ENCODE data around the gene ASS1. TPM values are rescaled to one million over a fixed set of nuclear protein-coding genes. Genes with fewer than 3 reads are reported as not detected.

ASS1 gene
- total RNA-seq, 2 experiments from 2014 or later: 2.6 to 4.1 TPM

DNA sequence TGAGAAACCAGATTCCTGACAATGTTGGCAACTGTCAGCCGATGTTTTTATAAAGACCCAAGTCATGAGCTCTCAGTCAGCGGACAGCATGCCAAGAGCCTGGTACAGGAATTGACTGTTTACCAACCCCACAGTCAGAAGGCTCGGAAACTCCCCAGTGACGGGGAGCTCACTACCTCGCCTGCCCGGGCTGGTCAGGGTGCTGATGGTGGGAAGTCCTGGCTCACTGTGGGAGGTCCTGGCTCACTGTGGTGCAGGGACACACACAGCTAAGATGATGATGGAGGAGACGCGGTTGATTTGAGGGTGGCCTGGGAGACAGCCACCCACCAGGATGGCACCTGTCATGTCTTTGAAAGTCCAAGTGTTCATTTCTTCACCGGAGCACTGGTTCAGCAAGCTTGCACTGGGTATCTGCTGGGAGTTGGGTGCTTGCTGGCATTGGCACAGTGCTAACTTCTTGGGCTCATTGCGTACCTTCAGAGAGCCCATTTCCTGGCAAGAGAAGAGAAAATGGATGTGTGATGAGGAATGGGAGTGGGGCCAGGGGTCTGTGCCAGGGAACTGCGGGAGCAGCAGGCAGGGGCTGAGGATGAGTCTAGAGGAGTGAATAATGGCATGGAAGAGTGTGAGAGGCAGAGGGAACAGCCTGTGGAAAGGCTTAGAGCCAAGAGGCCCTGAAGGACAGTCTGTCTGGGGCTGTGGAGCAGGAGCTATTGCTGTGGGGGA, 15.3 kb downstream of the ASS1 start:
- DNase-seq: no peak
- no peak overlapping the region for H3K27ac Mint-ChIP-seq
- no peak overlapping the region for H3K4me3 Mint-ChIP-seq
- ATAC-seq (ENCODE audit: low read depth): no peak
- no peaks in the 10 kb centered on the region for H3K9me3 Mint-ChIP-seq
- peaks cover 6% of the 10 kb centered on the region for H3K27me3 Mint-ChIP-seq
- POLR2A ChIA-PET: no interaction called here
- no peaks in the 10 kb centered on the region for H3K4me1 Mint-ChIP-seq
- H3K36me3 Mint-ChIP-seq: no peaks in the 10 kb centered on the region

- POLR2A ChIA-PET: interaction anchor here (0.6 kb wide), 1 partner anchor 482 kb away, joined by 3 read pairs; no protein-coding TSS in a partner anchor
- H3K27me3 Mint-ChIP-seq: peaks cover 4% of the 10 kb centered on the region
- H3K36me3 Mint-ChIP-seq: no peaks in the 10 kb centered on the region
- H3K4me3 Mint-ChIP-seq: no peak overlapping the region
- DNase-seq (peak; percentile 82), ATAC-seq (ENCODE audit: low read depth) (peak; percentile 63)
- no peak overlapping the region for H3K27ac Mint-ChIP-seq
- no peaks in the 10 kb centered on the region for H3K4me1 Mint-ChIP-seq
- no peaks in the 10 kb centered on the region for H3K9me3 Mint-ChIP-seq
These were observed 16.5 kb downstream of the ASS1 start for GRCh38 chr9:130461218-130461630.

GRCh38 chr9:130461731-130462130, 17.0 kb downstream of the ASS1 start:
- no peaks in the 10 kb centered on the region for H3K9me3 Mint-ChIP-seq
- POLR2A ChIA-PET: no interaction called here
- no peaks in the 10 kb centered on the region for H3K36me3 Mint-ChIP-seq
- H3K27me3 Mint-ChIP-seq: peaks cover 8% of the 10 kb centered on the region
- no peak for DNase-seq
- ATAC-seq (ENCODE audit: low read depth): no peak
- H3K4me3 Mint-ChIP-seq: no peak overlapping the region
- no peak overlapping the region for H3K27ac Mint-ChIP-seq
- no peaks in the 10 kb centered on the region for H3K4me1 Mint-ChIP-seq

DNA sequence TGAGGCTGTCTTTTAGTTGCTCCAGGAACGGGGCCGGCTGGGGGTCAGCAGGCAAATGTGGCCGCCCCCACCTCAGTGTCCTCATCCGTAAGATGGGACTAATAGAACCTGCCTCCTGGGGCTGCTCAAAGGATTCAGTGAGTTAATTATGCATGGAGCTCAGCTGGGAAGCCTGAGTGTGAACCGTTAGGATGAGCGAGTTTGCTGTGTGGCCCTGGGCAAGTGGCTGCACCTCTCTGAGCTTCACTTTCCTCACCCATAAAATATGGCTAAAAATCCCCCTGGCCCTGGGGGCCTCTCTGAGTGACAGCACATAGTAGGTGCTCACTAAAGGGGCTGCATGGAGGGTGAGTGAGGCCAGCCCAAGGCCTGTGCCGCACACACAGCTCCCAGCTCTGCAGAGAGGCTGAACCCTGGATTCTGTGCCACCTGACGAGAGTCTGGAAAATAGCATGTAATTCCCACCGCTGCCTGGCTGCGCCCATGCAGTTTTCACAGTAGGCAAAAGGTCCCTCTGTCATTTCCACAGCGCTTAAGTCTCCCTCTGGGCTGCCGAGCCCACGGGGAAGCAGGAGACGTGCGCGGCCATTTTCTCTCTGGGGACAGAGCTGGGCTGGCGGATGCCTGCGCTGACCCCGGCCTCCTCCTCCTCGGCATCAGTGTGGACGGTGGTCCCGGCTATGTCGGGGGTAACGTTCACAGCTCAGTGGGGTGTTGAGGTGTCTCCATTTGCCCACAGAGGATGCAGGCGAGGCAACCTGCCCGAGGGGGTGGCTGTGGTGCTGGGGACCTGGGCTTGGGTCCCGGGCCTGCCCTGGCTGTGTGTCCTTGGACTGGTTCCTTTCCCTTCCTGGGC, 18.2 kb downstream of the ASS1 start:
- no peaks in the 10 kb centered on the region for H3K36me3 Mint-ChIP-seq
- H3K4me1 Mint-ChIP-seq: no peaks in the 10 kb centered on the region
- H3K9me3 Mint-ChIP-seq: no peaks in the 10 kb centered on the region
- H3K27me3 Mint-ChIP-seq: peaks cover 18% of the 10 kb centered on the region
- no peak overlapping the region for H3K4me3 Mint-ChIP-seq
- POLR2A ChIA-PET: interaction anchor here (1.0 to 1.1 kb wide), 2 partner anchors 219 to 222 kb away, joined by 3 read pairs; no protein-coding TSS in a partner anchor
- no peak overlapping the region for H3K27ac Mint-ChIP-seq
- ATAC-seq (ENCODE audit: low read depth) (no peak), DNase-seq (no peak)

DNA sequence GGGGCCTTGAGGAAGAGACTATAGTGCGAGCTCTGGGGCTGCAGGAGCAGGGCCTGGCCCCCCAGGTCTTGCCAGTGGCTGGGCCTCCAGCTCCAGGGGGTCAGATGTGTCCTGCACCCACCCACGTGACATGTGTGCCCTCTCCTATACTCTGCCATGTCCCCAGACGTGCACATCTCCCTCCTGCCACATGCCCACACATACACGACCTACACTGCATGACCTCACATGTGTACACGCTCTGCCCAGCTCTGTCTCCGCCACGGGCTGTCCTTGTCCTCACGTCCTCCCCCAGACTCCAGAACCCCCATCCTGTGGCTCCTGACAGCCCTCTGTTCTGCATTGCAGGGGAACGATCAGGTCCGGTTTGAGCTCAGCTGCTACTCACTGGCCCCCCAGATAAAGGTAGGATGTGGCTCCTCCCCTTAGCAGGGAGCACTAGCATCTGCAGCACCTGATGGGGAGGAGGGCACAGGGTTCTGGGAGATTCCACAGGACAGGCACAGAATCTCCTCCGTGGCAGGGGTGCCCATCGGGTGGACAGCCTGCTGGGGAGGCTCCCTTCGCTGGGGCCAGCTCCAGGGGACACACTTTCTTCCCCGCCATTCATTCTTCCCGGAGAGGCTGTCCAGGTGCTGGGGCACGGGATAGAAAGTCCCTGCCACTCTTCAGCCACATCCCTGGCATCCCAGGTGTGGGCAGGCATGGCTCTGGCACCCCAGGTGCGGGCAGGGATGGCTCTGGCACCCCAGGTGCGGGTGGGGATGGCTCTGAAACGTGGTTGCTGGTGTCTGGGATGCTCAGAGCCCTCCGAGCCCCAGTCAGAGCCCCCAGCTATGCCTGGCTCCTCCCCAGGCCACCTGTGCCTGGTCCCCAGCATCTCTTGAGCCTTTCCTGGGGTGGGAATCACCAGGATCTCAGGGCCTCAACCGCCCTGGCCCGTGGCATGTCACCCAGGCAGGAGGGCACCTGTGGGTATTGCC, 19.3 kb downstream of the ASS1 start:
- Mint-ChIP-seq H3K4me3 (no peak overlapping the region), H3K27me3 (peaks cover 28% of the 10 kb centered on the region), H3K36me3 (no peaks in the 10 kb centered on the region), H3K9me3 (no peaks in the 10 kb centered on the region), H3K4me1 (no peaks in the 10 kb centered on the region), H3K27ac (no peak overlapping the region)
- ATAC-seq (ENCODE audit: low read depth) (no peak), DNase-seq (no peak)
- POLR2A ChIA-PET: no interaction called here

DNA sequence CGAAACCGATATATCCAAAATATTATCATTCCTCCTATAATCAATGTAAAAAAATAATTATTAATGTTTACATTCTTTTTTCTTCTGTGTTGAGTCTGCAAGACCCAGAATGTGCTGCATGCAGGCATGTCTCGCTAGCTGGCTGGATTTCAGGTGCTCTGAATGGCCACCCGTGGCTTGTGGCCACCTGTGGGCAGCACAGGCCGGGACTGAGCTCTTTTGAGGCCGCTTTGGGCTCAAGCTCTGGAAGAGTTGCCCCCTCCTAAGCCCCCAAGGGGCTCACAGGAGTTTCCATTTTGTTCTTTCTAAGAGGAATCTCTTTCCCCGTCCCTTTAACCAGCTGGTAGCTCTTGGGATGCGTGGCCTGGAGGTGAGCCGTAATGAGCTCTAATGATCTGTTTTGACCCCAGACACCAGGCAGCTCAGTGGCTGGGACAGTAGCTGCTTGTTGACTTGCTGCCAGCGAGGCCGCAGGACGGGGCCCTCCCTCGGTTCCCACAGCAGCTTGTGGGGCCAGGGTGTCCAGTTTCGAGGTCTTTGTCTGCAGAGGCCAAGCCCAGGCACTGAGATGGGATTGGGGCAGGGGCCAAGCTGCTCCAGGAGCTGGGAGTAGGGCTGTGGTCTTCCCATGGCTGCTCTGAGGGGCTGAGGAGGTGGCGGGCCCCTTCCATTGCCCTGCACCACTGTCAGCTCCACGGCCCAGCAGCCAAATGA, 20.8 kb downstream of the ASS1 start:
- DNase-seq (no peak), ATAC-seq (ENCODE audit: low read depth) (no peak)
- Mint-ChIP-seq H3K27me3 (peaks cover 28% of the 10 kb centered on the region), H3K9me3 (no peaks in the 10 kb centered on the region), H3K4me3 (no peak overlapping the region), H3K36me3 (no peaks in the 10 kb centered on the region), H3K27ac (no peak overlapping the region), H3K4me1 (no peaks in the 10 kb centered on the region)
- POLR2A ChIA-PET: no interaction called here

- no peak overlapping the region for H3K27ac Mint-ChIP-seq
- H3K36me3 Mint-ChIP-seq: no peaks in the 10 kb centered on the region
These were observed 21.9 kb downstream of the ASS1 start for GRCh38 chr9:130466537-130467217.

DNA sequence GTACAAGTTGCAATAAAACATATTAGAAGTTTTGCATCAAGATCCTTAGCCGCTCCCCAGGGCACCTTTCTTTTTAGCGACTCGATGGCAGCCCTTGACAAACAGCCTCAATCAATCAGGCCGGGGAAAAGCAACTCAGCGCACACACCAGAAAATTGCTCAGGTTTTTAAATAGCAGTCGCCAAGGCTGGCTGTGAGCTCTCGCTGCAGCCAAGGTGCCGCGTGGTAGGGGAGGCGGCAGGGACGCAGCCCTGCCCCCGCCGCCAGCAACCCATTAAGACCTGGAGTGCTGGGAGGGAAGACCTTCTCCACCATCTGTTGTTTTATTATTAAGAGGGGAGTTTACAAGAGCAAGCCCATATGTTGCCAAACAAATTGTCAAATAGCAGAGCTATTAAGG, 22.6 kb downstream of the ASS1 start:
- H3K36me3 Mint-ChIP-seq: no peaks in the 10 kb centered on the region
- POLR2A ChIA-PET: no interaction called here
- no peak overlapping the region for H3K4me3 Mint-ChIP-seq
- H3K27ac Mint-ChIP-seq: no peak overlapping the region
- ATAC-seq (ENCODE audit: low read depth): no peak
- no peaks in the 10 kb centered on the region for H3K9me3 Mint-ChIP-seq
- DNase-seq: no peak
- no peaks in the 10 kb centered on the region for H3K4me1 Mint-ChIP-seq
- peaks cover 36% of the 10 kb centered on the region for H3K27me3 Mint-ChIP-seq

More at GRCh38 chr9:130466537-130467217, 21.9 kb downstream of the ASS1 start:
- no peaks in the 10 kb centered on the region for H3K9me3 Mint-ChIP-seq
- peaks cover 33% of the 10 kb centered on the region for H3K27me3 Mint-ChIP-seq
- H3K4me3 Mint-ChIP-seq: no peak overlapping the region
- POLR2A ChIA-PET: no interaction called here
- no peaks in the 10 kb centered on the region for H3K4me1 Mint-ChIP-seq
- DNase-seq (no peak), ATAC-seq (ENCODE audit: low read depth) (no peak)

- ATAC-seq (ENCODE audit: low read depth) (no peak), DNase-seq (no peak)
- no peak overlapping the region for H3K27ac Mint-ChIP-seq
- no peaks in the 10 kb centered on the region for H3K4me1 Mint-ChIP-seq
- no peaks in the 10 kb centered on the region for H3K9me3 Mint-ChIP-seq
- H3K36me3 Mint-ChIP-seq: no peaks in the 10 kb centered on the region
- H3K27me3 Mint-ChIP-seq: peaks cover 39% of the 10 kb centered on the region
- POLR2A ChIA-PET: no interaction called here
- no peak overlapping the region for H3K4me3 Mint-ChIP-seq
These were observed 23.8 kb downstream of the ASS1 start for GRCh38 chr9:130468566-130468965.

GRCh38 chr9:130470269-130470668, 25.5 kb downstream of the ASS1 start:
- no peak overlapping the region for H3K4me3 Mint-ChIP-seq
- POLR2A ChIA-PET: no interaction called here
- ATAC-seq (ENCODE audit: low read depth) (no peak), DNase-seq (no peak)
- H3K4me1 Mint-ChIP-seq: no peaks in the 10 kb centered on the region
- peaks cover 39% of the 10 kb centered on the region for H3K27me3 Mint-ChIP-seq
- no peaks in the 10 kb centered on the region for H3K9me3 Mint-ChIP-seq
- no peaks in the 10 kb centered on the region for H3K36me3 Mint-ChIP-seq
- H3K27ac Mint-ChIP-seq: no peak overlapping the region

DNA sequence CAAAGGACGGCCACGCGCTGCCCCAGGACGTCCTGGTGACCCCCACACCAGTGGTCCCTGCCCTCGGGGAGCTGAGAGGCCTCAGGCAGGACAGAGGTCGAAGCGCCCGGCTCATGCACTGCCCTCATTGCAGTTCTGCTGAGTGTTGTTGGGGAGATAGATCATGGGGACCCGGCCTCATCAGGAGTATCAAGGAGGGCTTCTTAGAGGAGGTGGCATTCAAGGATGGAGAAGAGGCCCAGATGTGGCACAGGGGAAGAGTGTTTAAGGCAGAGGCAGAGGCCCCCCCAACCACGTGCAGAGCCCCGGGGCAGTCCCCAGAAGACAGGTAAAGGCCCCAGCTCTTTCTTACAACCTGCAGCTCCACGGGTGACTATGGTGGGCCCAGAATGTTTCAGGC, 26.2 kb downstream of the ASS1 start:
- ATAC-seq (ENCODE audit: low read depth): no peak
- H3K27ac Mint-ChIP-seq: no peak overlapping the region
- no peak overlapping the region for H3K4me3 Mint-ChIP-seq
- peaks cover 39% of the 10 kb centered on the region for H3K27me3 Mint-ChIP-seq
- H3K9me3 Mint-ChIP-seq: no peaks in the 10 kb centered on the region
- no peak for DNase-seq
- POLR2A ChIA-PET: no interaction called here
- no peaks in the 10 kb centered on the region for H3K4me1 Mint-ChIP-seq
- H3K36me3 Mint-ChIP-seq: no peaks in the 10 kb centered on the region

GRCh38 chr9:130471411-130472183, 26.8 kb downstream of the ASS1 start:
- ATAC-seq (ENCODE audit: low read depth): no peak
- H3K9me3 Mint-ChIP-seq: no peaks in the 10 kb centered on the region
- H3K4me3 Mint-ChIP-seq: no peak overlapping the region
- DNase-seq: no peak
- H3K36me3 Mint-ChIP-seq: no peaks in the 10 kb centered on the region
- POLR2A ChIA-PET: no interaction called here
- peaks cover 35% of the 10 kb centered on the region for H3K27me3 Mint-ChIP-seq
- no peak overlapping the region for H3K27ac Mint-ChIP-seq
- no peaks in the 10 kb centered on the region for H3K4me1 Mint-ChIP-seq
